ENCODE measurements around the gene PLPPR1.
A peak's percentile ranks its signal among the peaks of the same experiment; 100 is the strongest.
"Not testable (repeated sequence)": the region's sequence is repeated elsewhere in the genome, so short reads cannot be mapped to it uniquely, and the experiment has no call there.

The PLPPR1 gene

GRCh38 chr9:101309139-101309538 lies 280.6 kb downstream of the PLPPR1 start:
- DNase-seq, result no peak

DNA sequence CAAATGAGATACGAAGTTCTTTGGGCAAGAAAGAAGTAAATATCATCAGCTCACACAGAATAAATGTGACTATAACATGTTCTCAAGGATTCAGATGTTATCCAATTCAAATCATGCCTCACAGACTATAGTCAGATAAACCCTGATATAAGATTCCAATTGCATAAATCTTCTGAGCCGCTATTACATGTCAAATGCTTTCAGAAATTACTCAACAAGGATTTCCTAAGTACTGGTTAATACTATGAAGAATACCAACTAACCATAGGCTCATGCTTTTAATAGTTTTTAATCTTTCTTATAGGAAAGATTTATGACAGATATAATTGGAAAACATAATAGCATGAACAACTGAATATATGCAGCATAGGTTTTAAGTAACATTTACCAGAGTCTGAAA lies 282.7 kb downstream of the PLPPR1 start:
- DNase-seq, result no peak

DNA sequence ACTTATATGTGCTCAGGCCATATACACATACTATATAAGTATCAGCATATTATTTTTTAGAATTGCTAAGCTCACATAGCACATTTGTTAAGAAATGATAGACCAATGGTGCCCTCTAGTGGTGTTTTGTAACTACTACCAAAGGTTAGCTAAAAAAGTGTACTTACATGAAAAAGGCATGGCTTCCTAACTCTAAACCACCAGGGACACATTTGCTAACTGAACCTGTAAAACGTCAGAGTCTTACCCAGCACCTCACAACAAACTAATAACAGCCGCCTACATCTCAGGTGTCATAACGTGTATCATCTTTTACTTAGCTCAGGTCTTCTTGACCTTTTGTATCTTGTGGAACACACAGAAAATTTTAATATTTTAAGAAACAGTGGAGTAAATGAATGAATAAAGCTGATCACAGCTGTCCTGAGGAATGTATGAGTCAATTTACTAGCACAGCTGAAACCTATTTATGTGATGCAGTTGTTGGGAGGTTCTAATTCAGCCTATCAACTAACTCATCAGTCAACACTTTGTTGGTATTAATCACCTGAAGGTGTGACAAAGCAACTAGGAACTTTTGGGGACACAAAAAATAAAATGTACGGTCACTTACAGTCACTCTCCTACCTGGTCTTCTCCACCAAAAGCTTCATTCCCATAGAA lies 283.4 kb downstream of the PLPPR1 start:
- peak; percentile 78 for DNase-seq

DNA sequence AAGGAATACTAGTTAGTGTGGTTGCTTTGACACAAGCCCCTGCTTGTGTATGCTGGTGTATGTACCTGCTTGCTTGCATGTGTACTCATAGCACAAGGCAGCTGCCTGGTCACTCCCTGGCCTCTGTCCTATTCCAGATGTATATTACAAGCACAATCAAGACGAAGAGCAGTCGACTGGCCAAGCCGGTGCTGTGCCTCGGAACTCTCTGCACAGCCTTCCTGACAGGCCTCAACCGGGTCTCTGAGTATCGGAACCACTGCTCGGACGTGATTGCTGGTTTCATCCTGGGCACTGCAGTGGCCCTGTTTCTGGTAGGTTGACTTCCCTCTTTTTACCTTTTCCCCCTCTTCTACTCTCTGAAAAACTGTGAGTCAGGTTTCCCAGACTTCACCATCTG lies 284.1 kb downstream of the PLPPR1 start:
- no peak for DNase-seq

- no peak for DNase-seq
These were observed 286.6 kb downstream of the PLPPR1 start for GRCh38 chr9:101315112-101315450.

GRCh38 chr9:101317735-101318134 lies 289.2 kb downstream of the PLPPR1 start:
- no peak for DNase-seq

- no peak for DNase-seq
These were observed 294.6 kb downstream of the PLPPR1 start for GRCh38 chr9:101323129-101323528.

DNA sequence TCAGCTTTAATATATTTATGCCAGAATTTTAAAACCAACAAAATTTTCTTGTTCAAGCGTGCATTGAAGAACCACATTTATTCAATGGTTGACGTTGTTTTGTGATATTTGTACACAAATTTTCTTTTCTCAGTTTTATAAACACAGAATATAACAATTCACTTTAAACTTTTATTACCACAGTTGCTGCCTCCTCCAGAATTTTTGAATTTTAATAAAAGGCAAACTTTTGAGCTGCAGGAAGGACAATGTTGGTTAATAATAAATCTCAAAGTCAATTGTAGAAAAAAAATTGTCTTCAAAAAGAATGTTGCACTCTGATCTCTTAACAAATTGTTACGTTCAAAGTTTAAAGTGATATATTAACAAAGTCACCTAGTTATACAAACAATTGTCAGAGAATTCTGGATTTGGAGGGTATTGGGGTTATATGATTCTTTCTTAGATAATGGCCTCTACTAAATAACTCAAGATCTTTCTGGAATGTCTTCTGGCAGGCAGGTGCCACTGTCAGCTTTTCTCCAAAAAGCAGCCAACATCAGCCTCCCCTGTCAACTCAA lies 295.8 kb downstream of the PLPPR1 start:
- DNase-seq, result no peak

- peak; percentile 14 for DNase-seq
These were observed 296.5 kb downstream of the PLPPR1 start for GRCh38 chr9:101325053-101325452.

- no peak for DNase-seq
These were observed 297.5 kb downstream of the PLPPR1 start for GRCh38 chr9:101326035-101326434.

DNA sequence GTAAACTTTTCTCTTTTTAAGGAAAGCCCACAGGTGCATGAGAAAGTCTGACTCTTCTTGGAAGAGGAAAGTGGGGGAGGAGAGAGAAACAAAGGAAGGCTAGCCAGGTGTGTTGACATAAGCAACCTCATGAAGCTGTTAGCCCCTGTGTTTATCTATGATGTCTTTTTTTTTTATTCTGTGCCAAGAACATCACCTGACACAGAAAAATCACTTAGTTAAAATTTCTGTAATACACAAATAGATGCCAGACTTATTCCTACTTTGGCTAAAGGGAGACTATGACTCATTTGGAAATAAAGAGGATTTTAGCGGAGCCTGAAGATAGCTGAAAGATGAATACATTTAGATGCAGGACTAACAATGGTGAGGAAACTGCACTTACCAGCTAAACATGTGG lies 298.0 kb downstream of the PLPPR1 start:
- peak; percentile 86 for DNase-seq

GRCh38 chr9:101327422-101327909 lies 298.9 kb downstream of the PLPPR1 start:
- not testable (repeated sequence) for DNase-seq

DNA sequence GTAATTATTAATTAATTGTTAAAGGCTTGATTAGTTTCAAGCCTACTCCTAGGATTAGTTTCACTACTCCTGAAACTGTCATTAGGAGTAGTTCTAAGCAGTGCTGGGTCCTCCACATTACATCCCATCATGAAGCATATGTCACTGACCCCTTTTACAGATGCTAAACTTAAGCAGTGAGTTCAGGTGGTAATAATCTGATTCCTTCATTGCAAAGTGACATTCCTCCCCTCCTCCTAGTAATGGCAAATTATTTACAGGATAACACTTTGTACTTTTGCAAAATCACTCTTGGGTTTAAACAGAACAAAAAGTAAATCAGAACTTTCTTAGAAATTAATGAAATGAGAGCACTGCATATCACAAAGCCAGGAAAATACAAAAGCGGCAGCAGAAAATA lies 303.8 kb downstream of the PLPPR1 start:
- no peak for DNase-seq

DNA sequence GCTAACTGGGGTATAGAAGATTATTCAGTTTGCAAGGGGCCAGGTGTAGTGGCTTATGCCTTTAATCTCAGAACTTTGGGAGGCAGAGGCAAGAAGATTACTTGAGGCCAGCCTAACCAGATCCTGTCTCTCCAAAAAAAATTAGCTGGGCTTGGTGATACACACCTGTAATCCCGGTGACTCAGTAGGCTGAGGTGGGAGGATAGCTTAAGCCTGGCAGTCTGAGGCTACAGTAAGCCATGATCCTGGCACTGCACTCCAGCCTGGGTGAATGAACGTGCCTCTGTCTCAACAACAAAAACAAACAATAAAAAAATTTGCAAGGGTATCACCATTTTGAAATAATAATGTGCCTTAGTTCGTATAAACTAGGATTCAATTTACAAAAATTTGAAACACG lies 305.0 kb downstream of the PLPPR1 start:
- DNase-seq, result no peak

GRCh38 chr9:101333926-101334702 lies 305.6 kb downstream of the PLPPR1 start:
- DNase-seq, result no peak

DNA sequence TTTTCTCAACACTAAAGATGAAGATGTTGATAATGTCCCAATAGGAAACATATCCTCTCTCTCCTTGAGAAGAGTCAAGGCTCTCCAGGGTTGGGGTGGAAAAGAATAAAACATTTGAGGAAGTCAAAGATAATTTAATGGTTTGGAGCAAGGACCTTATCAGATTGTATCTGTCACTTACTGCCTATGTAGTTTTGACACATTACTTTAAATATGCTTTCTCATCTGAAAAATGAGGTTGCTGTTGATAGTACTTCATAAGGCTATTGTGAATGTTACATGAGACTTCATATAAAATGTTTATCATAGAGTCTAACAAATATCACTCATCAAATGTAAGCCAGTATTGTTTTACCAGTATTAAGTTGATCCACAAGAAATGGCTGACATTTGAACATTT lies 307.6 kb downstream of the PLPPR1 start:
- DNase-seq, result no peak

DNA sequence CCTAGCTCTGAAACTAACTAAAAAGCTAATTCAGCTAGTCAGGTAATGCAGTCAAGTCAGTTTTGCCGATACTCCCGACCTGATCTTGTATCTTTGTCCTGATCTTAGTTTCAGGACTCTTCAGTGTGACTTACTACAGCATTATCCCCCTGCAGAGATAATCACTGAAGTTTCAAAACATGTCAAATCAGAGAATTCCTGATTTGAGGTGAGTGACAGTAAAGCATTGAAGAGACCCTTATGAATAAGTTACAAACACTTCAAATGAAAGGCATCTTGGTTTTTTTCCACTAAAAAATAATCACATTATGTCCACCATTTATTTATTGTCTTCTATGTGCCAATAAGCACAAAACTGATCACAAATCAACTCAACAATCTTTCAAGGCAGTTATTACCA lies 308.7 kb downstream of the PLPPR1 start:
- no peak for DNase-seq

- DNase-seq, result no peak
These were observed 313.4 kb downstream of the PLPPR1 start for GRCh38 chr9:101341958-101342357.

DNA sequence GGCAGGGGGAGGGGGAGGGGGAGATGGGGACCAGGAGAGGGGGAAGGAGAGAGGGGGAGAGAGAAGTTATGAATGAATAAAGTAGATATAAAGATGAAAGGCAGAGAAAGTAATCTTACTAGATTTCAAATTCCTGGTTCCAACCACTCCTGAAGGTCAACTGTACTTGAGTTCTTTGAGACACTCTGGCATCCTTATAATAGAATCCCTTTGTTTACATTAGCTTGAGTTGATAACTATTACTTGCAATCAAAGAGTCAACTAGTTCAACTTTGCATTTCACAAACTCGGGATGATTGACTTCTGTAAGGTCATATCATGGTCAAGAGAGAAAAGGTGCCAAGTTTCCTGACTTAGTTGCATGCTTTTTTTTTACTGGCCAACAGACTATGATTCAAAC lies 314.1 kb downstream of the PLPPR1 start:
- DNase-seq, result no peak

GRCh38 chr9:101350285-101350684 lies 321.8 kb downstream of the PLPPR1 start:
- DNase-seq, result no peak

- no peak for DNase-seq
These were observed 324.5 kb downstream of the PLPPR1 start for GRCh38 chr9:101352892-101353463.

GRCh38 chr9:101353683-101354082 lies 325.2 kb downstream of the PLPPR1 start:
- no peak for DNase-seq

- DNase-seq, result no peak
These were observed 325.7 kb downstream of the PLPPR1 start for GRCh38 chr9:101354143-101354764.
